GM21528 (cell line): ENCODE data around the gene CD68.
A peak's percentile ranks its signal among the peaks of the same experiment; 100 is the strongest.
"Not testable (repeated sequence)": the region's sequence is repeated elsewhere in the genome, so short reads cannot be mapped to it uniquely, and the experiment has no call there.

Experiments
- ATAC-seq: cut with Tn5 transposase; IDR thresholded peaks from one replicate; pipeline ENCODE4 v1.9.1; 2021; ENCODE audit warnings: mild to moderate bottlenecking, moderate library complexity; ENCODE audit not compliant: unreplicated experiment, low FRiP score

Gene CD68

GRCh38 chr17:7577327-7578199 lies 1.9 kb upstream of the CD68 start:
- no peak for ATAC-seq

GRCh38 chr17:7579834-7580603 lies 581 bp downstream of the CD68 start:
- ATAC-seq = no peak

GRCh38 chr17:7580604-7581575 lies 1.5 kb downstream of the CD68 start:
- no peak for ATAC-seq

GRCh38 chr17:7582396-7583252 lies 3.2 kb downstream of the CD68 start:
- ATAC-seq = no peak

GRCh38 chr17:7583253-7584109 lies 4.0 kb downstream of the CD68 start, which contains the start of gene MPDU1:
MPDU1 (plus strand) TSS chr17:7583852; CDS start chr17:7583863, 11 bp downstream.
- peak; percentile 68 for ATAC-seq

GRCh38 chr17:7586673-7587419 lies 7.4 kb downstream of the CD68 start:
- ATAC-seq = no peak

GRCh38 chr17:7587420-7588151 lies 8.1 kb downstream of the CD68 start:
- no peak for ATAC-seq

- ATAC-seq = no peak
These were observed 9.2 kb downstream of the CD68 start for GRCh38 chr17:7588553-7589203.

- no peak for ATAC-seq
These were observed 9.9 kb downstream of the CD68 start for GRCh38 chr17:7589204-7589868.

GRCh38 chr17:7589891-7590691 lies 10.7 kb downstream of the CD68 start, which contains the start of gene SOX15:
SOX15 (minus strand) TSS chr17:7590094; CDS start chr17:7589676, 418 bp downstream.
- no peak for ATAC-seq

GRCh38 chr17:7590743-7591142 lies 11.3 kb downstream of the CD68 start:
- ATAC-seq = no peak

GRCh38 chr17:7591596-7591995 lies 12.2 kb downstream of the CD68 start:
- no peak for ATAC-seq

- no peak for ATAC-seq
These were observed 13.1 kb downstream of the CD68 start for GRCh38 chr17:7592422-7593021.

GRCh38 chr17:7593296-7593695 lies 13.9 kb downstream of the CD68 start:
- no peak for ATAC-seq

GRCh38 chr17:7597561-7597960 lies 18.1 kb downstream of the CD68 start:
- not testable (repeated sequence) for ATAC-seq
